HG02943 (cell line): Measurements from ENCODE around the gene RAD51B.
A peak's percentile ranks its signal among the peaks of the same experiment; 100 is the strongest.

Experiments
- ATAC-seq: cut with Tn5 transposase; IDR thresholded peaks from one replicate; pipeline ENCODE4 v1.9.1; 2021; ENCODE audit warnings: mild to moderate bottlenecking, low read depth, moderate library complexity; ENCODE audit not compliant: unreplicated experiment

The RAD51B gene

GRCh38 chr14:68506021-68506644 lies 686.6 kb downstream of the RAD51B start:
- peak; percentile 10 for ATAC-seq

- peak; percentile 78 for ATAC-seq
Measured at GRCh38 chr14:68506645-68507419, 687.3 kb downstream of the RAD51B start.

- no peak for ATAC-seq
Measured at GRCh38 chr14:68507544-68508081, 688.0 kb downstream of the RAD51B start.

- no peak for ATAC-seq
Measured at GRCh38 chr14:68508581-68508980, 689.0 kb downstream of the RAD51B start.

GRCh38 chr14:68509188-68509983 lies 689.8 kb downstream of the RAD51B start:
- no peak for ATAC-seq

- no peak for ATAC-seq
Measured at GRCh38 chr14:68510201-68511128, 690.9 kb downstream of the RAD51B start.

GRCh38 chr14:68511129-68512047 lies 691.8 kb downstream of the RAD51B start:
- no peak for ATAC-seq

GRCh38 chr14:68512088-68512487 lies 692.5 kb downstream of the RAD51B start:
- ATAC-seq: no peak

GRCh38 chr14:68513137-68513536 lies 693.6 kb downstream of the RAD51B start:
- ATAC-seq: no peak

- peak; percentile 58 for ATAC-seq
Measured at GRCh38 chr14:68513838-68514607, 694.4 kb downstream of the RAD51B start.

GRCh38 chr14:68514608-68515194 lies 695.1 kb downstream of the RAD51B start:
- ATAC-seq: no peak

GRCh38 chr14:68516342-68516741 lies 696.8 kb downstream of the RAD51B start:
- ATAC-seq: no peak

GRCh38 chr14:68518166-68518565 lies 698.6 kb downstream of the RAD51B start:
- ATAC-seq: no peak

GRCh38 chr14:68518761-68519670 lies 699.4 kb downstream of the RAD51B start:
- ATAC-seq: no peak

- ATAC-seq: no peak
Measured at GRCh38 chr14:68519671-68520187, 700.1 kb downstream of the RAD51B start.
